PC-3 (cell line): ENCODE measurements around the gene ESYT2.

Experiments used
- EZH2 ChIP-seq: fragments of 300-600 bp; sonication (generic); IDR thresholded peaks from one replicate; pipeline ENCODE4 v1.6.1; 2017; ENCODE audit warnings: antibody characterized with exemption, mild to moderate bottlenecking, low read length; ENCODE audit not compliant: unreplicated experiment
- EZH2phosphoT487 ChIP-seq: fragments of 300-600 bp; sonication (generic); IDR thresholded peaks from 2 replicates; pipeline ENCODE4 v1.6.1; 2018; ENCODE audit warnings: mild to moderate bottlenecking, antibody characterized with exemption, low read length, borderline replicate concordance
- TF ChIP-seq, protein P1 (sequence below): fragments of 300-600 bp; sonication (generic); conservative IDR thresholded peaks from 2 replicates; pipeline ENCODE4 v1.5.1; 2017; ENCODE audit warnings: antibody characterized with exemption, low read depth, mild to moderate bottlenecking, low read length

DNA sequence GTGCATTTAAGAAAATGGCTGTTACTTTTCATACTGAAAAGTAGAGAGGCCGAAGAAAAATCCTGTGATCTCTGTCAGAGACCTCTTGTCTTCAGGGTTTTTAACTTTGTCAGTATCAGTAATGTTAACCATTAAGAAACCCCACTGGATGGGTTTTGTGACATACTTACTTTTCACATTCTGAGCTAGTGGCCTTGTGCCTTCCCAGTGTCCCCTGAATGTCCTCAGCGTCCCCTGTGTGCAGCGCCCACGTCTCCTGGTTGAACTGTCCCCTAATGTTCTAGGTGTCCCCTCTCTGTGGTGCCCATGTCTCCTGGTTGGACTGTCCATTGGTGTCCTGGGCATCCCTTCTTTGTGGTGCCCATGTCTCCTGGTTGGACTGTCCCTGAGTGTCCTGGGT is 36.7 kb upstream of the ESYT2 start:
- TF ChIP-seq, protein P1, sequence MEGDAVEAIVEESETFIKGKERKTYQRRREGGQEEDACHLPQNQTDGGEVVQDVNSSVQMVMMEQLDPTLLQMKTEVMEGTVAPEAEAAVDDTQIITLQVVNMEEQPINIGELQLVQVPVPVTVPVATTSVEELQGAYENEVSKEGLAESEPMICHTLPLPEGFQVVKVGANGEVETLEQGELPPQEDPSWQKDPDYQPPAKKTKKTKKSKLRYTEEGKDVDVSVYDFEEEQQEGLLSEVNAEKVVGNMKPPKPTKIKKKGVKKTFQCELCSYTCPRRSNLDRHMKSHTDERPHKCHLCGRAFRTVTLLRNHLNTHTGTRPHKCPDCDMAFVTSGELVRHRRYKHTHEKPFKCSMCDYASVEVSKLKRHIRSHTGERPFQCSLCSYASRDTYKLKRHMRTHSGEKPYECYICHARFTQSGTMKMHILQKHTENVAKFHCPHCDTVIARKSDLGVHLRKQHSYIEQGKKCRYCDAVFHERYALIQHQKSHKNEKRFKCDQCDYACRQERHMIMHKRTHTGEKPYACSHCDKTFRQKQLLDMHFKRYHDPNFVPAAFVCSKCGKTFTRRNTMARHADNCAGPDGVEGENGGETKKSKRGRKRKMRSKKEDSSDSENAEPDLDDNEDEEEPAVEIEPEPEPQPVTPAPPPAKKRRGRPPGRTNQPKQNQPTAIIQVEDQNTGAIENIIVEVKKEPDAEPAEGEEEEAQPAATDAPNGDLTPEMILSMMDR, result no peak
- TF ChIP-seq EZH2 (no peak), EZH2phosphoT487 (no peak)
